Gastroesophageal sphincter (tissue), 4 donors: ENCODE results near the gene ARID2. TPM values are rescaled to one million over a fixed set of nuclear protein-coding genes. Genes with fewer than 3 reads are reported as not detected.

Experiments used
- ATAC-seq: fragments of 150-250 bp; one replicate; pipeline ENCODE4 v1.9.1; 2016; ENCODE audit warnings: mild to moderate bottlenecking, moderate library complexity
- H3K27ac ChIP-seq, 4 donors: fragments of 200-600 bp; sonication (generic) in 3 of 4; 1 replicate in 3 of 4; 2 replicates in 1 of 4; pipeline ENCODE4 v1.5.1; 2016 to 2019
- H3K27me3 ChIP-seq: fragments of 200-600 bp; sonication (generic); one replicate; pipeline ENCODE4 v1.5.1; 2019
- H3K36me3 ChIP-seq, 2 donors: fragments of 200-600 bp; sonication (generic); one replicate each; pipeline ENCODE4 v1.5.1; 2019; ENCODE audit warnings: control low read depth in 1 of 2
- H3K4me1 ChIP-seq, 3 donors: fragments of 200-600 bp; sonication (generic); 1 replicate in 2 of 3; 2 replicates in 1 of 3; pipeline ENCODE4 v1.5.1; 2016 to 2019; ENCODE audit warnings: control low read depth in 2 of 3
- H3K4me3 ChIP-seq, 2 donors: fragments of 200-600 bp; sonication (generic); one replicate each; pipeline ENCODE4 v1.5.1; 2019; ENCODE audit warnings: mild to moderate bottlenecking in 1 of 2, moderate library complexity in 1 of 2
- H3K9me3 ChIP-seq, 3 donors: fragments of 200-600 bp; sonication (generic); one replicate each; pipeline ENCODE4 v1.5.1; 2017 to 2019; ENCODE audit warnings: control low read depth in 2 of 3
- EP300 ChIP-seq: sonication (generic); formaldehyde crosslinking; IDR thresholded peaks from one replicate; pipeline ENCODE4 v1.6.1; 2017; ENCODE audit warnings: antibody characterized with exemption, mild to moderate bottlenecking
- POLR2A ChIP-seq, 2 donors: fragments of 450-650 bp; IDR thresholded peaks; one replicate each; pipeline ENCODE4 v1.6.1; 2017; ENCODE audit warnings: antibody characterized with exemption in 2 of 2, mild to moderate bottlenecking in 2 of 2, moderate library complexity in 1 of 2
- POLR2AphosphoS5 ChIP-seq: sonication (generic); formaldehyde crosslinking; IDR thresholded peaks from one replicate; pipeline ENCODE4 v1.6.1; 2017; ENCODE audit warnings: antibody characterized with exemption
- WGBS, 2 donors: methylation state at CpG; one replicate each; pipeline ENCODE4 v1.1.5; 2018; ENCODE audit warnings: low coverage in 1 of 2; 5-methylcytosine and 5-hydroxymethylcytosine counted together
- total RNA-seq, 4 donors: library from RNA; depleted of rRNA; stranded (reverse); fragments of >200 nt; gene quantifications; one replicate each; pipeline ENCODE4 v1.1.0, GENCODE V29; 2016
- TF ChIP-seq, protein P1 (sequence below), 4 experiments: fragments of 200-600 bp in 2 of 4; fragments of 450-650 bp in 2 of 4; sonication (generic) in 1 of 4; IDR thresholded peaks; one replicate each; pipeline ENCODE4 v1.5.1; 2017 to 2019; ENCODE audit warnings: antibody characterized with exemption in 4 of 4, mild to moderate bottlenecking in 2 of 4, moderate library complexity in 2 of 4

ARID2 gene
- total RNA-seq, 4 donors from 2014 or later, result 28.9 to 49.0 (median 32.1) TPM

DNA sequence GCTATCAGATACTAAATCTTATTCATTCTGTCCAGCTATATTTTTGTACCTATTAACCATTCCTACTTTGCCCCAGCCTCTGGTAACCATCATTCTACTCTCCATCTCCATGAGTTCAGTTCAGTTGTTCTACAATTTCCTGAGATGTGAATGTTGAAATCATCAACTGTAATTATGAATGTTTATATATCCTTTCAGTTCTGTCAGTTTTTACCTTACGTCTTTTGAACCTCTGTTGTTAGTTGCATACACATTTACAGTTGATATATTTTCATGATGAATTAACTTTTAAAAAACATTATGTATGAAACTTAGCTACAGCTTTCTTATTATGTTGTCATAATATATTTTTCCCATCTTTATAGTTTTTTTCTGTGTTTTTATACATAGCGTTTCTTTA, 102.1 kb downstream of the ARID2 start:
- TF ChIP-seq POLR2A (IDR thresholded peaks at IDR 0.05), result no peak
- TF ChIP-seq POLR2AphosphoS5, result no peak
- TF ChIP-seq, protein P1, sequence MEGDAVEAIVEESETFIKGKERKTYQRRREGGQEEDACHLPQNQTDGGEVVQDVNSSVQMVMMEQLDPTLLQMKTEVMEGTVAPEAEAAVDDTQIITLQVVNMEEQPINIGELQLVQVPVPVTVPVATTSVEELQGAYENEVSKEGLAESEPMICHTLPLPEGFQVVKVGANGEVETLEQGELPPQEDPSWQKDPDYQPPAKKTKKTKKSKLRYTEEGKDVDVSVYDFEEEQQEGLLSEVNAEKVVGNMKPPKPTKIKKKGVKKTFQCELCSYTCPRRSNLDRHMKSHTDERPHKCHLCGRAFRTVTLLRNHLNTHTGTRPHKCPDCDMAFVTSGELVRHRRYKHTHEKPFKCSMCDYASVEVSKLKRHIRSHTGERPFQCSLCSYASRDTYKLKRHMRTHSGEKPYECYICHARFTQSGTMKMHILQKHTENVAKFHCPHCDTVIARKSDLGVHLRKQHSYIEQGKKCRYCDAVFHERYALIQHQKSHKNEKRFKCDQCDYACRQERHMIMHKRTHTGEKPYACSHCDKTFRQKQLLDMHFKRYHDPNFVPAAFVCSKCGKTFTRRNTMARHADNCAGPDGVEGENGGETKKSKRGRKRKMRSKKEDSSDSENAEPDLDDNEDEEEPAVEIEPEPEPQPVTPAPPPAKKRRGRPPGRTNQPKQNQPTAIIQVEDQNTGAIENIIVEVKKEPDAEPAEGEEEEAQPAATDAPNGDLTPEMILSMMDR (IDR thresholded peaks at IDR 0.05), result no peak
- no peak for TF ChIP-seq EP300
- Histone ChIP-seq H3K27me3 (no peaks in the 10 kb centered on the region), H3K36me3 (peaks cover 0 to 13% of the 10 kb centered on the region in 2 donors), H3K9me3 (no peaks in the 10 kb centered on the region), H3K27ac (no peak overlapping the region), H3K4me1 (peaks cover 0 to 21% (median 0%) of the 10 kb centered on the region in 3 donors), H3K4me3 (no peak overlapping the region)
- 85 to 97% methylated on average over 2 of the region's 2 CpGs for WGBS, 2 donors
- no peak for ATAC-seq

DNA sequence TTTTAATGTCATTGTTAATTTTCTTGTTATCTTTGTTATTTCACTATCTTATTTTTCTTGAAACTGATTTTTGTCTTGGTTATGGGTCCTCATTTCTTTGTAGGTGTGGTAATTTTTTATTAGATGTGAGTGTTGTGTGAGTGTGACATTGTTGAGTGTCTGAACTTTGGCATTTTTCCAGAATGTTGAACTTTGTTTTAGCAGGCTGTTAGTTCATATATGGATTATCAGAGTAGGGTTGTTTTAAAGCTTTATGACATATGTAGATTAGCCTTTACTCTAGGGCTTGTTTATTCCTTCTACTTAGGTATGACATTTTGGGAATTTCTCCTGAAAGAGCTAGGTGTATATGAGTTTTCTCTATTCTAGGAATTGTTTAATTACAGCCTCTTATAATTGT, 103.9 kb downstream of the ARID2 start:
- H3K27me3 ChIP-seq, result no peaks in the 10 kb centered on the region
- H3K36me3 ChIP-seq, result peaks cover 0 to 25% of the 10 kb centered on the region in 2 donors
- no peak for ATAC-seq
- no peak overlapping the region for H3K4me3 ChIP-seq
- peaks cover 0 to 19% (median 0%) of the 10 kb centered on the region in 3 donors for H3K4me1 ChIP-seq
- no peaks in the 10 kb centered on the region for H3K9me3 ChIP-seq
- TF ChIP-seq POLR2A (IDR thresholded peaks at IDR 0.05), result no peak
- no peak for TF ChIP-seq EP300
- TF ChIP-seq, protein P1 (IDR thresholded peaks at IDR 0.05), result no peak
- no peak for TF ChIP-seq POLR2AphosphoS5
- no peak overlapping the region for H3K27ac ChIP-seq

DNA sequence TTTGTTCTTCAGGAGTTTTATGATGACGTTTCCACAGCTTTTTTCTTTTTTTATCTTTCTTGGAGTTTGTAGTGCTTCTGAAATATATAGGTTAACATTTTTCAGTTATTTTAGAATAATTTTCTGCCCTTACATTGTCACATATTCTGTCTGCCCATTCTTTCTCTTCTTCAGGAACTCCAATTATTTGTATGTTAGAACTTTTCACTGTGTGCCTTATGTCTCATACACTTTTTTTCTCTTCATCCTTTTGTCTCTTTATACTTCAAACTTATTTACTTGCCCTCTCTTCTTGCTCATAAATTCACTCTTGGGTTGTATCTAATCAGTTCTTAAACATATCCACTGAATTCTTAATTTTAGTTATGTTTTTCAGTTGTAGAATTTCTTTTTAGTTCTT, 105.3 kb downstream of the ARID2 start:
- no peak overlapping the region for H3K27ac ChIP-seq
- no peak overlapping the region for H3K4me3 ChIP-seq
- ATAC-seq, result no peak
- no peaks in the 10 kb centered on the region for H3K27me3 ChIP-seq
- H3K4me1 ChIP-seq, result peaks cover 0 to 11% (median 0%) of the 10 kb centered on the region in 3 donors
- H3K36me3 ChIP-seq, result peaks cover 0 to 36% of the 10 kb centered on the region in 2 donors
- no peaks in the 10 kb centered on the region for H3K9me3 ChIP-seq
- TF ChIP-seq EP300 (no peak), POLR2A (IDR thresholded peaks at IDR 0.05) (no peak), POLR2AphosphoS5 (no peak)
- TF ChIP-seq, protein P1 (IDR thresholded peaks at IDR 0.05), result no peak
- 92 to 100% methylated on average over 1 of the region's 1 CpG for WGBS, 2 donors

DNA sequence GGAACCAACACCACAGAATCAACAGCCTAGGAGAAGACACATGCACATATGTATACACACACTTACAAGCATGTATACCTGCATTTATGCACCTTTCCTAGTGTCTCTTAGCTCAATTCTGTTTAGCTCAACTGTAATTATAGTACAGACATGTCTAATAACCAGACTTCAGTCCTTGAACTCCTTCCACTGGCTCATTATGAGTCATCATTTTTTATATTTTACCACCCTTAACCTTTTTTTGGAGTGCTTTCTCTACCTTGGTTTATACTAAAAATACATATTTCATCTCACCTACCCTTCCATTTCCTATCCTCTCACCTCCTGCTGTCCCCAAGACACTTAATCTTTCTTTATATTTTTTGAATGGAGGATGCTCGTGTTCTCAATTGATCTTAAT, 110.4 kb downstream of the ARID2 start:
- 100% methylated on average over 1 of the region's 1 CpG; no CpG with 5 or more reads in 1 of the 2 donors for WGBS, 2 donors
- Histone ChIP-seq H3K4me1 (no peaks in the 10 kb centered on the region), H3K9me3 (no peaks in the 10 kb centered on the region), H3K4me3 (no peak overlapping the region), H3K27me3 (no peaks in the 10 kb centered on the region), H3K36me3 (peaks cover 0 to 63% of the 10 kb centered on the region in 2 donors), H3K27ac (no peak overlapping the region)
- TF ChIP-seq, protein P1 (IDR thresholded peaks at IDR 0.05), result no peak
- no peak for TF ChIP-seq POLR2A (IDR thresholded peaks at IDR 0.05)
- TF ChIP-seq EP300, result no peak
- TF ChIP-seq POLR2AphosphoS5, result no peak
- ATAC-seq, result no peak

DNA sequence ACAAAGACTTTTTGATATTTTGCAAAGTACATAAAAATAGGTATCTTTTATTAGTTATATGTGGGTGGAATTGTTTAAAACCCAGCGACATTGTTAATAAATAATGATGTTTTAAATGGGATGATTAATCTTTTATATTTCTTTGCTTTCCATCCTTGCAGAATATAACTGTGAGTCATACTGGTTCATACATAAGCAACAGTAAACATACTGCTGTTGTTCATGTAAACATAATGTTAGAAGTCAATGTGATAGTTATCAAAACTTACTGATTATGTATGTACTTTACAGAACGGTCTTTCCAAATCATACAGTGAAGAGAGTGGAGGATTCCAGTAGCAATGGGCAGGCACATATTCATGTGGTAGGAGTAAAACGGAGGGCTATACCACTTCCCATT, 119.8 kb downstream of the ARID2 start:
- 47 to 55% methylated on average over 2 to 3 of the region's 3 CpGs for WGBS, 2 donors
- Histone ChIP-seq H3K4me3 (no peak overlapping the region), H3K9me3 (no peaks in the 10 kb centered on the region), H3K27ac (no peak overlapping the region), H3K36me3 (peaks cover 7 to 60% of the 10 kb centered on the region in 2 donors), H3K4me1 (peaks cover 0 to 27% (median 4%) of the 10 kb centered on the region in 3 donors), H3K27me3 (no peaks in the 10 kb centered on the region)
- TF ChIP-seq, protein P1 (IDR thresholded peaks at IDR 0.05), result no peak
- TF ChIP-seq POLR2AphosphoS5 (no peak), POLR2A (IDR thresholded peaks at IDR 0.05) (no peak), EP300 (no peak)
- no peak for ATAC-seq
